Measurements from ENCODE around the gene THYN1. TPM values are rescaled to one million over a fixed set of nuclear protein-coding genes. Genes with fewer than 3 reads are reported as not detected.
A peak's percentile ranks its signal among the peaks of the same experiment; 100 is the strongest.

Gene THYN1
- polyA plus RNA-seq, 3 donors, result 36.4 to 65.7 (median 57.6) TPM

GRCh38 chr11:134275188-134275533 is 22.0 kb upstream of the THYN1 start:
- Mint-ChIP-seq H3K36me3 (peaks cover 3 to 4% of the 10 kb centered on the region in 2 donors), H3K27me3 (ENCODE audit: low read depth in 3 of 3) (peaks cover 87 to 98% (median 92%) of the 10 kb centered on the region in 3 donors), H3K4me3 (peak overlapping the region; percentile 73 to 87), H3K27ac (no peak overlapping the region), H3K4me1 (peaks cover 20% of the 10 kb centered on the region), H3K9me3 (peaks cover 0 to 24% (median 16%) of the 10 kb centered on the region in 7 donors)
- no peak for TF ChIP-seq CTCF (IDR thresholded peaks at IDR 0.05)
- no peak overlapping the region for H3K4me2 ChIP-seq (replicated peaks; ENCODE audit: extremely low read depth, low read length, poor library complexity, severe bottlenecking)
- intact Hi-C loops (cut with micrococcal nuclease), result no loop called here
- no peak overlapping the region for H3K27ac ChIP-seq (ENCODE audit: low read depth in 1 of 2, low read length in 2 of 2)
- WGBS (ENCODE audit: insufficient coverage), result no CpG with 5 or more reads among the region's 5 CpGs
- peaks cover 10 to 15% of the 10 kb centered on the region in 2 donors for H3K4me1 ChIP-seq (ENCODE audit: control insufficient read depth in 1 of 2, insufficient read depth in 2 of 2, low read length in 2 of 2)
- H3K4me3 ChIP-seq (replicated peaks in 1 of 3; ENCODE audit: low read depth in 2 of 3, low read length in 3 of 3), result no peak overlapping the region
- H3K27me3 ChIP-seq (ENCODE audit: control insufficient read depth in 2 of 2, insufficient read depth in 2 of 2, low read length in 2 of 2), result peaks cover 73 to 94% of the 10 kb centered on the region in 2 donors
- H3K36me3 ChIP-seq (replicated peaks in 1 of 2; ENCODE audit: control insufficient read depth in 1 of 2, insufficient read depth in 2 of 2, low read length in 2 of 2), result no peaks in the 10 kb centered on the region
- no peaks in the 10 kb centered on the region for H4K20me1 ChIP-seq (ENCODE audit: insufficient read depth, low read length)
- H3K79me2 ChIP-seq (ENCODE audit: insufficient read depth, low read length), result no peaks in the 10 kb centered on the region
- peaks cover 3 to 30% of the 10 kb centered on the region in 2 donors for H3K9me3 ChIP-seq (replicated peaks in 1 of 2; ENCODE audit: control insufficient read depth in 1 of 2, insufficient read depth in 1 of 2, low read length in 2 of 2)
- H2AFZ ChIP-seq (ENCODE audit: insufficient read depth, low read depth, low read length, poor library complexity, severe bottlenecking), result no peak overlapping the region
- DNase-seq, result no peak
- no peak overlapping the region for H3K9ac ChIP-seq (ENCODE audit: insufficient read depth, low read length, poor library complexity, severe bottlenecking)

GRCh38 chr11:134273317-134273712 is 20.2 kb upstream of the THYN1 start:
- Histone ChIP-seq H4K20me1 (ENCODE audit: insufficient read depth, low read length) (no peaks in the 10 kb centered on the region), H3K79me2 (ENCODE audit: insufficient read depth, low read length) (no peaks in the 10 kb centered on the region), H2AFZ (ENCODE audit: insufficient read depth, low read depth, low read length, poor library complexity, severe bottlenecking) (no peak overlapping the region), H3K9ac (ENCODE audit: insufficient read depth, low read length, poor library complexity, severe bottlenecking) (no peak overlapping the region), H3K4me2 (replicated peaks; ENCODE audit: extremely low read depth, low read length, poor library complexity, severe bottlenecking) (no peak overlapping the region), H3K9me3 (replicated peaks in 1 of 2; ENCODE audit: control insufficient read depth in 1 of 2, insufficient read depth in 1 of 2, low read length in 2 of 2) (peaks cover under 1 to 25% of the 10 kb centered on the region in 2 donors), H3K27ac (ENCODE audit: low read depth in 1 of 2, low read length in 2 of 2) (no peak overlapping the region), H3K36me3 (replicated peaks in 1 of 2; ENCODE audit: control insufficient read depth in 1 of 2, insufficient read depth in 2 of 2, low read length in 2 of 2) (no peaks in the 10 kb centered on the region), H3K27me3 (ENCODE audit: control insufficient read depth in 2 of 2, insufficient read depth in 2 of 2, low read length in 2 of 2) (peaks cover 74 to 94% of the 10 kb centered on the region in 2 donors), H3K4me1 (ENCODE audit: control insufficient read depth in 1 of 2, insufficient read depth in 2 of 2, low read length in 2 of 2) (peaks cover 10 to 15% of the 10 kb centered on the region in 2 donors), H3K4me3 (replicated peaks in 1 of 3; ENCODE audit: low read depth in 2 of 3, low read length in 3 of 3) (no peak overlapping the region)
- no peak for TF ChIP-seq CTCF (IDR thresholded peaks at IDR 0.05)
- no CpG with 5 or more reads among the region's 3 CpGs for WGBS (ENCODE audit: insufficient coverage)
- intact Hi-C loops (cut with micrococcal nuclease), result no loop called here
- peaks cover 21% of the 10 kb centered on the region for H3K4me1 Mint-ChIP-seq
- peaks cover 0 to 22% (median 10%) of the 10 kb centered on the region in 7 donors for H3K9me3 Mint-ChIP-seq
- H3K27me3 Mint-ChIP-seq (ENCODE audit: low read depth in 3 of 3), result peaks cover 89 to 93% (median 93%) of the 10 kb centered on the region in 3 donors
- no peak overlapping the region for H3K27ac Mint-ChIP-seq
- peaks cover 3 to 4% of the 10 kb centered on the region in 2 donors for H3K36me3 Mint-ChIP-seq
- peak overlapping the region in 1 of 2 donors; percentile 59 for H3K4me3 Mint-ChIP-seq
- DNase-seq, result no peak
